Measurements from ENCODE around the gene KLHL40.

DNA sequence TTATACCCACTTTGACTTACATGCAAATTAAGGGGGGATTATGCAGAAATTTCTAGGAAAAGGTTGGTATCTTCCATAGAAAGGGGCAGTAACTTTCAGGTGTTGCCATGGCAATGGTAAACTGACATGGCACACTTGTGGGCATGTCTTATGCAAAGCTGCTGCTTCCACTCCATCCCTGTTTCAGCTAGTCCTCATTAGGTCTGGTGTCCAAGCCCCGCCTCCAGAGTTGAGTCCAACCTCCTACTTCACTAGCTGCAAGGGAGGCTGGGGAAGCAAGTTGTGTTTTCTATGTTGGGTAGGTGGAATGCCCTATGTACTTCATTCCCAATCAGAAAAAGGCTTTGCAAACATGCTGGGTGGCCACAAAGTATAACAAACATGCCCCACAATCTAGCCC, 14.7 kb upstream of the KLHL40 start:
- TF ChIP-seq POLR2AphosphoS5 (IDR thresholded peaks at IDR 0.05; ENCODE audit: low read length) (no peak), SPI1 (IDR thresholded peaks at IDR 0.05; ENCODE audit: borderline replicate concordance, insufficient read depth, low read depth, low read length) (no peak), KAT2A (conservative IDR thresholded peaks at IDR 0.05; ENCODE audit: control insufficient read depth, low read depth, low read length) (no peak), PML (IDR thresholded peaks at IDR 0.05; ENCODE audit: low read length) (no peak), CBX5 (IDR thresholded peaks at IDR 0.05; ENCODE audit: low read depth) (no peak)
- TF ChIP-seq, protein P1, sequence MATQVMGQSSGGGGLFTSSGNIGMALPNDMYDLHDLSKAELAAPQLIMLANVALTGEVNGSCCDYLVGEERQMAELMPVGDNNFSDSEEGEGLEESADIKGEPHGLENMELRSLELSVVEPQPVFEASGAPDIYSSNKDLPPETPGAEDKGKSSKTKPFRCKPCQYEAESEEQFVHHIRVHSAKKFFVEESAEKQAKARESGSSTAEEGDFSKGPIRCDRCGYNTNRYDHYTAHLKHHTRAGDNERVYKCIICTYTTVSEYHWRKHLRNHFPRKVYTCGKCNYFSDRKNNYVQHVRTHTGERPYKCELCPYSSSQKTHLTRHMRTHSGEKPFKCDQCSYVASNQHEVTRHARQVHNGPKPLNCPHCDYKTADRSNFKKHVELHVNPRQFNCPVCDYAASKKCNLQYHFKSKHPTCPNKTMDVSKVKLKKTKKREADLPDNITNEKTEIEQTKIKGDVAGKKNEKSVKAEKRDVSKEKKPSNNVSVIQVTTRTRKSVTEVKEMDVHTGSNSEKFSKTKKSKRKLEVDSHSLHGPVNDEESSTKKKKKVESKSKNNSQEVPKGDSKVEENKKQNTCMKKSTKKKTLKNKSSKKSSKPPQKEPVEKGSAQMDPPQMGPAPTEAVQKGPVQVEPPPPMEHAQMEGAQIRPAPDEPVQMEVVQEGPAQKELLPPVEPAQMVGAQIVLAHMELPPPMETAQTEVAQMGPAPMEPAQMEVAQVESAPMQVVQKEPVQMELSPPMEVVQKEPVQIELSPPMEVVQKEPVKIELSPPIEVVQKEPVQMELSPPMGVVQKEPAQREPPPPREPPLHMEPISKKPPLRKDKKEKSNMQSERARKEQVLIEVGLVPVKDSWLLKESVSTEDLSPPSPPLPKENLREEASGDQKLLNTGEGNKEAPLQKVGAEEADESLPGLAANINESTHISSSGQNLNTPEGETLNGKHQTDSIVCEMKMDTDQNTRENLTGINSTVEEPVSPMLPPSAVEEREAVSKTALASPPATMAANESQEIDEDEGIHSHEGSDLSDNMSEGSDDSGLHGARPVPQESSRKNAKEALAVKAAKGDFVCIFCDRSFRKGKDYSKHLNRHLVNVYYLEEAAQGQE (IDR thresholded peaks at IDR 0.05; ENCODE audit: low read depth, low read length) = no peak
- TF ChIP-seq, protein P2, sequence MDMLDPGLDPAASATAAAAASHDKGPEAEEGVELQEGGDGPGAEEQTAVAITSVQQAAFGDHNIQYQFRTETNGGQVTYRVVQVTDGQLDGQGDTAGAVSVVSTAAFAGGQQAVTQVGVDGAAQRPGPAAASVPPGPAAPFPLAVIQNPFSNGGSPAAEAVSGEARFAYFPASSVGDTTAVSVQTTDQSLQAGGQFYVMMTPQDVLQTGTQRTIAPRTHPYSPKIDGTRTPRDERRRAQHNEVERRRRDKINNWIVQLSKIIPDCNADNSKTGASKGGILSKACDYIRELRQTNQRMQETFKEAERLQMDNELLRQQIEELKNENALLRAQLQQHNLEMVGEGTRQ (IDR thresholded peaks at IDR 0.05; ENCODE audit: borderline replicate concordance, low read depth, low read length) = no peak
